Metanephros (tissue), 1 donor: ENCODE data around the gene MET. TPM values are rescaled to one million over a fixed set of nuclear protein-coding genes. Genes with fewer than 3 reads are reported as not detected.

Source experiments
- total RNA-seq: library from RNA; depleted of rRNA; stranded (reverse); fragments of >200 nt; gene quantifications from one replicate; pipeline ENCODE4 v1.2.3, GENCODE V29; 2014

The MET gene
- total RNA-seq: 42.0 TPM

GRCh38 chr7:116671681-116672595 is at the start of gene MET:
Gene MET (plus strand): TSS chr7:116672196. CDS start chr7:116699085, 26,889 bp downstream.

Other genes starting within 250 kb of the MET start
- gene CAV2, start 172.5 kb upstream of the MET start, total RNA-seq: 36.4 TPM
- 78.1 TPM for gene CAV1, start 147.2 kb upstream of the MET start, total RNA-seq
- gene CAPZA2, start 190.4 kb downstream of the MET start, total RNA-seq: 124 TPM